HG02678 (cell line): ENCODE measurements around the gene EPG5.

Source experiments
- ATAC-seq: cut with Tn5 transposase; IDR thresholded peaks from one replicate; pipeline ENCODE4 v1.9.1; 2021; ENCODE audit warnings: mild to moderate bottlenecking, moderate library complexity; ENCODE audit not compliant: unreplicated experiment

EPG5 gene

DNA sequence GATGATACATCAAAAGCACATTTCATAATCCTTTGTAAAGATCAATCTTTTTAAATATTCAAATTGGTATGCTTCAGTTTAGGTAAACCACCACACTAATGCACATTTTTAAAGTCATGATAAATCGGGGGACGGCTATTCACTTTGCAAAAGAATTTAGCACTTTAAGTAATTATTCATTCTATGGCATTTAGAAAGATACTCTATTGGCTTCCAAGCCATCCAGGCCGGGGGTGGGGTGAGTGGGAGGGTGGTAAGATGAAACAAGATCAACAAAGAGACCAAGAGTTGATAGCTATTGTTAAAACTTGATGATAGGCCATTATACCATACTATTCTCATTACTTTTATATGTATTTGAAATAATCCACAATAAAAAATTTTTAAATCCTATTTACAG lies 41.0 kb downstream of the EPG5 start:
- no peak for ATAC-seq

DNA sequence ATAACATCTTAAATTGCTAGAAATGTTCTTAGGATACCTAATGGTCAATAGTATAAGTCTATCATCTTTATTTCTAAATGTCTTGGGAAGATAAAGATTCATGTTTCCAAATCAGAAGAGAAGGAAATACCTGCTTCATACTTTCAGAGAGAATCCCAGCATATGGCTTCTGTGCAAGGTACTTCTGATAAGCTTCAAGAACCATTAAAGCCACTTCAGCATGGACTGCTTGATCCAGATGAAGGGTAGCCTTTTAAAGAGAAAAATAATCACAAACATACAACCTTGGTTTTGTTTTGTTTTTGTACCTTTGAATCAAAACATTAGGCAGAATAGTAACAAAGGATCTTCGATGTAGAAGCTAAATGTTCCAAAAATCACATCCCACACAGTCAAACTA lies 44.0 kb downstream of the EPG5 start:
- no peak for ATAC-seq

DNA sequence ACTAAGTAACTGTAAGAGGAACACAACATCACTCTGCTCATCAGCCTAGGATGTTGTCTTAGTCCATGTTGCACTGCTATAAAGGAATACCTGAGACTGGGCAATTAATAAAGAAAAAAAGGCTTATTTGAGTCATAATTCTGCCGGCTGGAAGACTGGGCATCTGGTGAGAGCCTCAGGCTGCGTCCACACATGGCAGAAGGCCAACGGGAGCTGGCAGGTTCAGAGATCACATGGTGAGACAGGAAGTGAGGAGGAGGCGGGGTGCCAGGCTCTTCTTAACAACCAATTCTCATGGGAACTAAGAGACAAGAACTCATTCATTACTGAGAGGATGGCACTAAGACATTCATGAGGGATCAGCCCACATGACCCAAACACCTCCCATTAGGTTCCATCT lies 46.8 kb downstream of the EPG5 start:
- no peak for ATAC-seq

DNA sequence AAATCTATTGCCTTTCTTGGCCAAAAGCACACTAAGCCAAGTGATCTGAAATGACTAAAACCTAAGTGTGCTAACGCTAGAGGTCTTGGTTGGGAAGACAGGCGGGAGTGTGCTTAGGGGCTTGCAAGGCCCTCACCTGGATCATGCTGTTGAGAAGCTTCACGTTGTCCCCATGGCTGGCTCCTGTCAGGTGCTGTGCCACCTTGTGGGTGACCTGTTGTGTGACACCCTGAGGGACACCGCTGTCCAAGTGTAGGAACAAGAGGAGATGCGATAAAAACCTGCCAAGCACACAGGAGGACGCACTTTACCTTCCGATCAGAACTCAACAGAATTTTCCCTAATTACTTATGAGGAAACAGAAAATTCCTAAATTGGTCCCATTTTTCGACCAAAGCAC lies 50.8 kb downstream of the EPG5 start:
- ATAC-seq = no peak

DNA sequence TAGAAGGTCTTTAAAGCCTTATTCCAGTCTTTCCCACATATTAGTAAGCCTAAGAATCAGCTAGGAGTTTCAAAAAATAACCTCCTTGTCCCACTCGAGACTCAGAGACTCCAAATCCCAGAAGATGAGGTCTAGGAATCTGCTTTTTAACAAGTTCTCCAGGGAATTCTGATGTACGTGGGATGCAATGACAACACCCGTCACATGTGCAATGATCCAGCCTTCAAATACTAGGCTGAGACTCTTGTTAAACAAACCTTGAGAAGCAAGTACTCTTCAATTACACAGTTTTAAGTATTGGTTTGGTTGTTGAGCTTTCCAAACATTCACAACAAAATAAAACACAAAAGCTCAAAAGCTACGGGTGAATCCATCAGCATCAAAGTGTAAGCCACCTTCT lies 53.9 kb downstream of the EPG5 start:
- no peak for ATAC-seq

DNA sequence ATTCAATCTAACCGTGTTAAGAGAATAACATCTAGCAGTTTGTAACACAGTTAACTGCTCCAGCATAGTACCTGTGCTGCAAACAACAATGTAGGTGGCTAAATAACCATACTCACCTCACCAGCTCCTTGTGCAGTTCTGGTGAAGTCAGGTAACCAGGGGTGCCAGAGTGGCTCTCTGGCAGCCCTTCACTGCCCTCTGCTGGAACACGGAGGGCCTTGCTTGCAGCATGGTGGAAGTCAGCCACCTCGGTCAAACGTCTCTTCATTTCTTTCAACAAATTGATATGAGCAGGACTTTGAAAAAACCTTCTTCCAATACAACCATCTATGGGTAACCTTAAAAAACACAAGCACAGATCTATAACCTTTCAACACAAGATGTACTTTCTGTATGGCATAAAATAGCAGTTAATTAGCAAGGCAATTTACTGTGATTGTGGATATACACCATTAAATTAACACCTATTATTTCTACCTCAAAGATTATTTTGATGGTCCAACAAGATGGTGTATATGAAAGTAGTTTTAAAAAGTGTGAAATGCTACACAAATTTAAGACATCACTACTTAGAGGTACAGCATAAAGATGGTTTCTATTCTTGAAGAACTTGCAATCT lies 56.6 kb downstream of the EPG5 start:
- peak; percentile 77 for ATAC-seq

DNA sequence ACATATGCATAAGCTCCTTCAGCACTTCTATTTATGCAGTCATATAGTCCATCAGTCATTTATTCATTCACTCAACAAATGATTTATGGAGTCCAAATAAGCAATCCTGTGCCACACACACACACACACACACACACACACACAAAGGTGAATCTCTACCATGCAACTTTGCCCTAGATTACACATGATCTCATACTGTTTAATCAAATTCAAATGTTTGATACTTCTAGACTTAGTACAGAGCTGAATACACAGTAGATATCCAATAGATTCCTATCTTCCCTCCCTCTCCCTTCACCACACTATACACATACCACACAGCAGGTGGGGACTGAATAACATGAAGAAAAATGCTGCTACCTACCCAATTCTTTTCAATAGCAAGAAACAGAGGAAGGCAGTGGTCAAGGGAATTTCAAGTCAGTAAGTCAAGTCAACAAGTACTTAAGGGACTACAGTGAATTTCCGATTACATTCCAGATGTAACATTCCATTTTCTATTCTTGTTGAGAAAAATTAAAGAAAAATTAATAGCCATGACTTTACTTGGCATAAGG lies 65.4 kb downstream of the EPG5 start:
- no peak for ATAC-seq

DNA sequence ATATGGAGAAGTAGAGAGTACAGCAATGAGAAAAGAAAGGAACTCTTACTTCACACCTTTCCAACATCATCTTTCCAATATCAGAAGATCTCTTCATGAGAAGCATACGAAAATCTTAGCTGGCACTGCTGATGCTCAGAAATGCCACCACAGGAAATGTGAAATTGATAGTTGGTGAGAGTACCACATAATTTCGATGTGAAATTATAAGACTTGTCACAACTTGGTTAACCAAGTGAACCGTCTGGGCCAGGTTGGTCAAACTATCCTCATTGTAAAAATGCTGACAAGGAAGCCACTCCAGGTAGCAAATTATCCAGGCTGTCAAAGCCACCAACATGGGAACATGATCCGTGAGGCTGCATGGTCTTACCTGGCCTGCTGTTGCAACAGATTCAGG lies 66.5 kb downstream of the EPG5 start:
- ATAC-seq = no peak

DNA sequence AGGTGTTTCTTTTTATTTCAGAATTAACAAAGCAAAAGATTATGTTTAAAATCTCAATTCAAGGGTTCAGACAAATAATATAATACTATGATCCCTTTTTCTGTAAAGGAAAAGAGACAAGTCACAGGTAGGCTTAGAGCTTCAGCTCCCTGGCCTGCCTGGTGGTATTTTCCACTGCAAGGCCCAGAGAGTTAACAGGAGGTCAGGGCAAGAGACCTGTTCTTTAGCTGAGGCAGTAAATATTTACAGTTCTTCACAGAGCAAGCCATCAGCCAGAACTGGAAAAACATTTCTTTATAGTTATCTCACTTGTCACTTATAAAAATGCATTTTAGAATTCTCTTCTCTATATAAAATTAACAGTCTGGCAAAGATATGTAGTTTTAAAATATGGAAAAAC lies 70.1 kb downstream of the EPG5 start:
- ATAC-seq = no peak

DNA sequence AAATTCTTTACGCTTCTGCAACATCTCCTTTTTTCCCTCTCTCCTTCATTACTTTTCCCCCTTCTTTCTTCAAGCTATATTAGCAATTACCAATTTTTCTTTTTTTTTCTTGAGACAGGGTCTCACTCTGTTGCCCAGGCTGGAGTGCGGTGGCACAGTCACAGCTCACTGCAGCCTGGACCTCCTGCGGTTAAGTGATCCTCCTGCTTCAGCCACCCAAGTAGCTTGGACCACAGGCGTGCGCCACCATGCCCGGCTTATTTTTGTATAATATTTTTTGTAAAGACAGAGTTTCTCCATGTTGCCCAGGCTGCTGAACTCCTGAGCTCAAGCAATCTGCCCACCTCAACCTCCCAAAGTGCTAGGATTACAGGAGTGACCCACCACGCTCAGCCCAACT lies 70.7 kb downstream of the EPG5 start:
- ATAC-seq = no peak

DNA sequence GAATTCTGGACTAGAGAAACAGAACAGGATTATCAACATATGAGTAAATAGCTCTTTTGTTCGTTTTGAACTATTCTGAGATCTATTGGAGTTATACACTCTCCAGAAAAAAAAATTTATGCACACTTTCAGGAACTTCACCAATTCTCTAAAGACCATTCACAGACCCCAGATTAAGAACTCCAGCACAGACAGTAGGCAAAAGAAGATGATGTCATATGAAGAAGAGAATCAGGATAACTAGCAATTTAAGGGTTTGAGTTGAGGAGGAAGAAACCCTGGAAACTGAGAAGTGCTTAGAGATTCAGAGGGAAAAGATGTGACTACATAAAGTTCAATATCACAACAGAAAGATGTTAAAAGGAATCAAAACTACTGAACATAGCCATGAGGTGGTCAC lies 71.8 kb downstream of the EPG5 start:
- no peak for ATAC-seq

DNA sequence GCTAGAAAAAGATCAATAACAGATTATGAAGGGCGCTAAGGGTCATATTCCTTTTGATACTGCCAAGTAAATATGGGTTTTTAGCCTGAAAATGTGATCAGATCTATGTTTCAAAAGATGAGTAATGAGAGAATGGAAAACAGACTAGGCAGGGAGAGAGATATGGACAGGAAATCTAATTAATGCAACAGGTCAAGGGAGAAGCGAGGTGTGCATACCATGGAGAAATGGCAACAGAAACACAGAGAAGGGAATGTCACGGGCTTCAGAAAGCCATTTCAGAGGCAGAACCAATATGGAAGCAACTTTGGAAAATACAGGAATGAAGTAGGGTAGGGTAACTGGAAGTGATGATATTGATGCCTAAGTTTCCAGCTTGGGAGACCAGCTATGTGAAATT lies 72.3 kb downstream of the EPG5 start:
- no peak for ATAC-seq

DNA sequence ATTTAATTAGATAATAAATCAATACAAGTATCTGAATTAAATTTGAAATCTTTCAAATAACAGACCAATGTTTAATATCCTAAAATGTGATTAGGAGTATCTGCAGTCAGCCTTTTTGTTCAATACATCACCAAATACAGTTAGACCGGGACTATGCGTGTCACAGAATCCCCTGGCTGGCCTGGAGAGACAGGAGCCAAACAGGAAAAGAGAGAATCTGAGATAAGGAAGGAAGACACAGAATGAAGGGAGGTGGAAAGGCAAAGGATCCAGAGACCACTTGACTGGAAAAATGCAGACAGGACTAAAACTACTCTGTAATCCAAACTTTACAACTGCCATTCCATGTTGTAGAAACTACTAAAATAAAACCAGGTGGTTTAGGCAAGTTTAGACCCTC lies 75.3 kb downstream of the EPG5 start:
- ATAC-seq = no peak

DNA sequence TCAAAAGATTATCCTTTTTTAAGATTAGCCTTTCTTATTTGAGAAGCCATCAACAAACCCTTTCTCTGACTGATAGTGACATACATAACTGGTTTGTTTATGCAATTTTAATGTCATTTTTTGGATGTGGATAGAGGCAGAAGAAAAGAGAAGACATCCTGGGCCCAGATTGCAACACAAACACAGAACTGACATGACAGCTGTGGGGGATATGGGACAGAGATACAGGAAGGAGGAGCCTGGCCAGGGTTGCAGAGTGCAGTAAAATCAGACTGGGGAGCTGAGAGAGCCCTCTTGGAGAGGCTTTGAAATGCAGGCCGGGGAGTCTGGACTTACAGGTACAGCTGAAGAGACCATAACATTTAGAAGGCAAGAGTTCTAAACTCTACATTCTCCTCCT lies 76.5 kb downstream of the EPG5 start:
- no peak for ATAC-seq

DNA sequence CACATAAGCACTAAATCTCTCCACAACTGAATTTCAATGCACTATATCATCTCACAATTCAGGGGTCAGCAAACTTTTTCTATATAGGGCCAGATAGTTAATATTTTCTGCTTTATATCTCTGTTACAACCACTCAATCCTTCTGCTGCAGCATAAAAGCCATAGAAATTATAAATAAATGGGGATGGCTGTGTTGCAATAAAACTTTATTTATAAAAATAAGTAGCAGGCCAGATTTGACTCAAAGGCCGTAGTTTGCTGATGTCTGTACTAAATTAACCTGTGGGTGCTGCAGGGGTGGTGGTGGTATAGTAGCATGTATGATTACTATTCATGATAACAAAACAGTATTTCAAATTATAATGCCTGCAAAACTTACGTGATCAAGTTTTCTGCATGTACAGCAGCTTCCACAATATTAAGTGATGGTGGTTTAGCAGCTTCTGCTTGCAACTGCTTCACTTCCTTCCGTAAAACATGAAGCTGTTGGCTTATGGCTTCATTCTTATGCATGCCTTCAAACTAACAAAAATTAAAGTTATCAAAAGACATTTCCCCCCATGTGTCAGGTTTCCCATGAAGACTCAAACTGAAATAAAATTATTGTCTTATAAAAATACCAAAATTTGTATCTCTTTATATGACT lies 77.6 kb downstream of the EPG5 start:
- ATAC-seq = no peak

DNA sequence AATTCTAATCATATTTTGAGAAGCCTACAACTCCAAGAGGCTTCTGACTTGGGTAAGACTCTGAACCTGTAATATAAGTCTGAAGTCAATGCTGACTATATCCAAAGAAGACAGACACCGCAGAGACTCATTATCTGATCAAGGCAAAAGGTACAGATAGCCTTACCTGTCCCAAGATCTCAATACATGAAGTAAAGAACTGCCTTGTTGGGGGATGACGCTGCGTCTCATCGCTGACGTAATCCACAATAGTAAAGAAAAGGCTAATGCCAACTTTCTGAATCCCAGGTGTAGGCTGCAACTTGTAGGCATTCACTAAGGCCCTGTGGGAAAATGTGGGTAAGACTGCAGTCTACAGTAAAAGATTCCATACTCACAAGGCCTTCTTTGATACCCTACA lies 79.5 kb downstream of the EPG5 start:
- ATAC-seq = no peak

DNA sequence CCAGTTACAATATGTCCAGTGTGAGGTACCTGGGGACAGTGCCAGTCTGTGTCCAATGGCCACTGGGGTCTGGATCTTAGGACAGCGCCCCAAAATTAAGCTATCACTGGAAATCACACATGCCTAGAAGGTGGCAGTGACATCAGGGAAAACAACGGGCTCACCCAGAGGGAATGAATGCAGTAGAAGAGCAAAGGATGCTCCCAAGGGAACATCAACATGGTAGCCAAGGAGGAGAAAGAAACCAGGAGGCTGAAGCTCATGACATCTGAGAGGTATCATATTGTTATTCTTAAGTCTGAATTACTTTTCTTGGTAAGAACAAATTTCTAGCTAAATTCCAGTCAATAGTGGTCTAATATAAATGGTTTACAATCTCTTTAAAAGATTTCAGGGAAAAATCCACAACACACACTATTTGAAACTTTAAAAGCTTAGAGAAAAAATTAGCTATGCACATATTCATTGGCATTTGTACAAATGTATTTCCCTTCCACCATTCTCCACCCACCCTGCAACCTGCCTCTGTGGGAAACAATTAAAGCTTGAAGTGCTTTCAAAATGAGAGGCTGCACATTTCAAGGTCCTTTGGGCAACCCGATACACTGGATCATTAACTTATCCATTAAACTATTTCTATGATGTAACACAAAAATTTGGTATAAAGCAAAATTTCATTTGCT lies 86.1 kb downstream of the EPG5 start:
- ATAC-seq = no peak

DNA sequence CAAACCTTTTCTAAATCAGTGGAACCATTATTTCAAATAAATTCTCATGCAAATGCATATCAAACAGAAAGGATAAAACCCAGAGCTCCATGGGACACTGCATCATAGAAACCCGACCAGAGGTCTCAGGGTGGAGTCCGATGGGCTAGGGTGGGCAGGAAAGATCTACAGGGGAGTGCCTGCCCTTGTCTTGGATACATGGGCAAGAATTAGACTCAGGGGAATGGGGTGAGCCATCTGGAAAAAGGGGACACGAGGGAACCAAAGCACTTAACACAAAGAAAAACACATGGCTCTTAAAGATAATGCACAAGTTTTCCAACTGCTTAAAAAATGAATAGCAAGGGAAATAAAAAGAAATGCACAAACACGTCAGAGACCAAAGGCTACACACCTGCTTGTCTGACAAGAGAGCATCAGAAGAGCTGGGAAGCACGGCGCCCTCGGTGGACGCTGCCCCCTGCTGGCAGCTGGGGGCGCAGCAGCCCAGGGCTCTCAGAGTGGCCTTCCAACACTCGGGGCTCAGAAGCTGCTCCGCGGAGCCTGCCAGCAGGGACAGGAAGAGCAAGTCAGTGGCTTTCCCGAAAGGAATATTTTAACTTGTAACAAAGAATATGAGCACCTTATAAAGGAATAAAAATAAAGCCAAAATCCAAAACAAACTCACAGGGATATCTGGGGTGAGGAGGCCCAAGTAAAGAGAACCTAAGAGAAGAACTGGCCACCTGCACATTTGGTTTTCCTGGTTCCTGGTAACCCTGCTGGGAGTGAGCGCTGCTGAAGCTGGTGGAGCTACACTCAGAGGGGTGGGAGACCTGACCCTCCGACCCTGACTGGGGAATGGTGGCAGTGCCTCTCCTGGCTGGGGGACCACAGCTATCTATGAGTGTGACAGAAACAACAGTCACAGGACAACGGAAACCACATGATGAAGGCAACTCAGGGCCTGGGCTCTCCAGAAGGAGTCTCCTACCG lies 87.2 kb downstream of the EPG5 start:
- peak; percentile 85 for ATAC-seq

DNA sequence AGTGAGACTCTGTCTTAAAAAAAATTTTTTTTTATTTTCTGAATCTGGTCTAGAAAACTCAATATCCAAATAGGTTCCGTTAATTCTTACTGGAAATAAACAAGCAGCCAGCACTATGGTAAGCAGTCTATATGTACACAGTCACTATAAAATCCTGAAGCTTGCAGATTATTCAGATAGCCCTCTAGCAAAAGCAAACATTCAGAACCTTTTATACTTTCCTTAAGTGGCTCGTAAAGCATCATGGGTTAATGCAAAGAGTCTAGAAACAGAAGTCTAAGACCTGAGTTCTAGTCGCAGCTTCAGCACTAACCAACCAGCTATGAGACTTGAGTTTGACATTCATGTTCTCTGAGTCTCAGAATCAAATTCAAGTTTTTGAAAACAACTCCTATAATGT lies 89.7 kb downstream of the EPG5 start:
- ATAC-seq = no peak

DNA sequence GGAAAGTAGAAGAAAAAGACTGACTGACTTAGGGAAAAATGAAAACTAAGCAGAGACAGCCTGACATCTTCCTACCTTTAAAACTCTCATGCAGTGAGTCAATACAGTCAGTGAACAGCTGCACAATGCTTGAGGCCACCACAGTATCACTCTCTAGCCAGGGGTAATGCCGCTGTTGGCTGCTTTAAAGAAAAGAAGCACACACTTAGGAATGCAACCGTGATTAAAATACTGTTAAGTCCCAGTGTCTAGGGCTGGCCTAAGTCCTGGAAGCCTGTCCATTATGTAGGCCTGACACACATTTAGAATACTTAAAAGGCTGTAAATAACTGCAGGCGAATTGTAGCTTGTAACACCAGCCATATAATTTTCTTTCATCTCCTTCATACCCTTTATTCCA lies 91.0 kb downstream of the EPG5 start:
- no peak for ATAC-seq
